Mucosa of rectum (tissue), 2 donors: ENCODE data around the gene OSBPL7.

Source experiments
- H3K27ac ChIP-seq, 2 donors: one replicate each; pipeline ENCODE4 v1.7.0; 2013; ENCODE audit warnings: inconsistent platforms in 2 of 2, low read depth in 2 of 2, low read length in 2 of 2
- H3K27me3 ChIP-seq, 2 donors: one replicate each; pipeline ENCODE4 v1.7.0; 2013; ENCODE audit warnings: low read length in 2 of 2; ENCODE audit not compliant: control insufficient read depth in 2 of 2, insufficient read depth in 2 of 2
- H3K36me3 ChIP-seq, 2 donors: one replicate each; pipeline ENCODE4 v1.7.0; 2013; ENCODE audit warnings: low read length in 2 of 2; ENCODE audit not compliant: control insufficient read depth in 2 of 2, insufficient read depth in 2 of 2
- H3K4me1 ChIP-seq, 2 donors: one replicate each; pipeline ENCODE4 v1.7.0; 2013; ENCODE audit warnings: low read length in 2 of 2, mild to moderate bottlenecking in 1 of 2; ENCODE audit not compliant: control insufficient read depth in 2 of 2, insufficient read depth in 2 of 2
- H3K4me3 ChIP-seq, 2 donors: one replicate each; pipeline ENCODE4 v1.7.0; 2013; ENCODE audit warnings: low read length in 2 of 2
- H3K9ac ChIP-seq, 2 donors: one replicate each; pipeline ENCODE4 v1.7.0; 2013; ENCODE audit warnings: low read length in 2 of 2, low read depth in 1 of 2, mild to moderate bottlenecking in 1 of 2
- H3K9me3 ChIP-seq, 2 donors: one replicate each; pipeline ENCODE4 v1.7.0; 2013; ENCODE audit warnings: low read length in 2 of 2; ENCODE audit not compliant: control insufficient read depth in 2 of 2
- donor health status: healthy.
- donor health status: Normal muscosa, but diverticular disease.

The OSBPL7 gene

DNA sequence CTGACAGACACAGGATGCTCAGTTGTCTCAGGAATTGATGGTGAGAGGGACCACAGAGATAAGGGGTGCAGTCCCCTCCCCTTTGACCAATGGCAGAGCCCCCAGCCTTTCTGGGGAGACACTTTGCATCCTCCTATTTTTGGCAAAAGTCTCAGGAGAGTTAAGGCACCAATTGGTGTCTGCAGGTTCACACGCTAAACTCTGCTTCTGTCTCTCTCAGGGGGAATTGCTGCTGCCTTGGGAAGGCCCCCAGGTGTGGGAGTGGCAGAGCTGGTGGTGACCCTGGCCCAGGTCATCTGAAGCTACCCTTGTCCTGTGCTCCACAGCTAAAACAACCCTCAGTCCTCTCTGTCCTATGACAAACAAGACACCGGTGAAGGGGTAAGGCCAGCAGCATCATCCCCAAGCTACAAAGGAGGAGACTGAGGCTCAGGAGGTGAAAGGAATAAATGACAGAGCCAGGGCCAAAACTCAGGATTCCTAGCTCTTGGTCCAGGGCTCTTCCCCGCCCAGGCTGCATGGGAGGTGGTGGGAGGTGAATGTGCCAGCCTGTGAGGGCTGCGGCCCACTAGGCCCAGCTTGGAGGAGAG is 20.3 kb downstream of the OSBPL7 start:
- Histone ChIP-seq H3K27me3 (no peaks in the 10 kb centered on the region), H3K4me3 (no peak overlapping the region)

DNA sequence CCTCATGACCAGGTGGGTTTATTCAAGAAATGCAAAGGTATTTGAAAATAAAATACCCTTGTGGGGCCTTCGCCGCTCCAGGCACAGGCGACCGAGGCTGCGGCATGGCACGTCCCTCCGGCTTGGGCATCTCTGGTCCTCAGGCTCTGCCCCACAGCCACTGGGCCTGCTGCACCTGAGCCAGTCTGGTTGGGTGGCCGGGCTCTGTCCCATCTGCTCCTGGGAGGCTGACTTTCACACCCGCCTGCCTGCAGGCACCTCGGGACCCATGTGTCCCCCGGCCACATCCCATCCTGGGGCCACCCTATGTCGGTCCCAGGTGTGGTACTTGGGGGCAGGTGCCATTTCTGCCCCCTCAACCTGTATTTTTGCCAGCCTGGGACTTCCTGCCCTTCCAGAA is 20.9 kb downstream of the OSBPL7 start:
- H3K4me3 ChIP-seq = no peak overlapping the region
- H3K27me3 ChIP-seq = no peaks in the 10 kb centered on the region
- H3K27ac ChIP-seq = no peak overlapping the region
- no peak overlapping the region for H3K9ac ChIP-seq
- H3K9me3 ChIP-seq = no peaks in the 10 kb centered on the region
- H3K4me1 ChIP-seq = no peaks in the 10 kb centered on the region
- H3K36me3 ChIP-seq = no peaks in the 10 kb centered on the region

More for the DNA sequence above, 20.3 kb downstream of the OSBPL7 start:
- Histone ChIP-seq H3K9ac (no peak overlapping the region), H3K36me3 (no peaks in the 10 kb centered on the region), H3K27ac (no peak overlapping the region), H3K9me3 (no peaks in the 10 kb centered on the region), H3K4me1 (no peaks in the 10 kb centered on the region)

DNA sequence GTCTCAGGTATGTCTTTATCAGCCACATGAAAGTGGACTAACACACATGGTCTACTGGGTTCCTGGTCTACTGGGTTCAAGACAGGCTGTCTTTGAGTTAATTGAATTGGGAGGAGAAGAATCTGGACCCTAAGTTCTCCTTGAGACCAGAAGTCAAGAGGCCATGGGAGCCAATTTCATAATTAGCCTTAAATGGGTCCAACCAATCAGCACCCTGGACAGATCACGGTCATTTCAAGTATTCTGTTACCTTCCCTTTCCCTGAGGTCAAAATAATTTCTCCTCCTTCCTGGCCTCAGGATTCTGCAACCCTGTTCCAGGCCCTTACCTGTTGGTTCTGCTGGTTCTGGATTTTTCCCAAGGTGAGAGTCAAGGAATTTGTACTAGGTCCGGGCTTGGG is 23.8 kb downstream of the OSBPL7 start:
- Histone ChIP-seq H3K4me3 (no peak overlapping the region), H3K36me3 (no peaks in the 10 kb centered on the region), H3K27me3 (peaks cover 10 to 15% of the 10 kb centered on the region in 2 donors)

DNA sequence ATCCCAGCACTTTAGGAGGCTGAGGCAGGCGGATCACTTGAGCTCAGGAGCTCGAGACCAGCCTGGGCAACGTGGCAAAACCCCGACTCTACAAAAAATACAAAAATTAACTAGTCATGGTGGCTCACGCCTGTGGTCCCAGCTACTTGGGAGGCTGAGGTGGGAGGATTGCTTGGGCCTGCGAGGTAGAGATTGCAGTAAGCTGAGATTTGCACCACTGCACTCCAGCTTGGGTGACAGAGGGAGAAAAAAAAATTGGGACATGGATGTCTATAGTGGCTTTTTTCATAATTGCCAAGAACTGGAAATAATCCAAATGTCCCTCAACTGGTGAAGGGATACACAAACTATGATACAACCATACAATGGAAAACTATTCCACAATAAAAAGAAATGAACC is 28.6 kb downstream of the OSBPL7 start:
- Histone ChIP-seq H3K27me3 (peaks cover 26 to 40% of the 10 kb centered on the region in 2 donors), H3K4me3 (no peak overlapping the region), H3K27ac (no peak overlapping the region), H3K9ac (no peak overlapping the region), H3K36me3 (no peaks in the 10 kb centered on the region), H3K9me3 (no peaks in the 10 kb centered on the region), H3K4me1 (peaks cover 0 to 7% of the 10 kb centered on the region in 2 donors)

More for the DNA sequence above, 23.8 kb downstream of the OSBPL7 start:
- H3K9me3 ChIP-seq = no peaks in the 10 kb centered on the region
- no peak overlapping the region for H3K9ac ChIP-seq
- no peak overlapping the region for H3K27ac ChIP-seq
- no peaks in the 10 kb centered on the region for H3K4me1 ChIP-seq

DNA sequence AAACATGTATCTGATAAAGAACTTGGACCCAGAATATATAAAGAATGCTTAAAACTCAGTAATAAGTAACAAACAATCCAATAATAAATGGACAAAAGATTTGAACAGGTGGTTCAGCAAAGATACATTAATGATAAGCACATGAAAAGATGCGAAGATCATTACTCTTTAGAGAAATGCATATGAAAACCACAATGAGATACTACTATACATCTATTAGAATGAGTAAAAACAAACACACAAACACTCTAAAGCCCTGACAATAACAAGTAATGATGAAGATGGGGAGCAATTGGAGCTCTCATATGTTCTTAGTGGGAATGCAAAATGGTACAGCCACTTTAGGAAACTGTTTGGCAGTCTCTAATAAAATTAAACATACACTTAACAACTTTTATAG is 29.1 kb downstream of the OSBPL7 start:
- Histone ChIP-seq H3K27ac (no peak overlapping the region), H3K27me3 (peaks cover 26 to 40% of the 10 kb centered on the region in 2 donors), H3K36me3 (no peaks in the 10 kb centered on the region)

DNA sequence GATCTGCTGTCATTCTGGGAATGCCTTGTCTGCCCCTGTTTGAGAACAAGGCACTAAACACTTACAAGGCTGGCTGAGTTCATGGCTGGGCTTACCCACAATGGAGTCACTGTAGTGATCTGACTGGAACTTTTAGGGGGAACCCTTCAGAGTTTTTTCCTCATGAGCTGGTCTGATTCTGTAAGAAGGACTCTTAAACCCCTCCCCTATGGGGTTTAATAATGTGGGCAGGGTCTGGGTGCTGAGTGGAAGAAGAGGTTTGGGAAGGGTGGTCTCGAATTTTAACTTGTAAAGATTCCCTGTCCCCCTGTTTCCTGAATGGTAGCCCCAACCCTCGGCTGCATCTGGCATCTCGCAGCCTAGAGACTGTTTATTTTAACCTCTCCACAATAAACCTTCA is 30.6 kb downstream of the OSBPL7 start:
- no peak overlapping the region for H3K27ac ChIP-seq
- peaks cover 26 to 40% of the 10 kb centered on the region in 2 donors for H3K27me3 ChIP-seq
- H3K36me3 ChIP-seq = no peaks in the 10 kb centered on the region
- peaks cover 0 to 7% of the 10 kb centered on the region in 2 donors for H3K4me1 ChIP-seq
- H3K4me3 ChIP-seq = no peak overlapping the region
- H3K9ac ChIP-seq = no peak overlapping the region
- no peaks in the 10 kb centered on the region for H3K9me3 ChIP-seq

More for the DNA sequence above, 29.1 kb downstream of the OSBPL7 start:
- Histone ChIP-seq H3K9ac (no peak overlapping the region), H3K9me3 (no peaks in the 10 kb centered on the region), H3K4me1 (peaks cover 0 to 7% of the 10 kb centered on the region in 2 donors), H3K4me3 (no peak overlapping the region)

DNA sequence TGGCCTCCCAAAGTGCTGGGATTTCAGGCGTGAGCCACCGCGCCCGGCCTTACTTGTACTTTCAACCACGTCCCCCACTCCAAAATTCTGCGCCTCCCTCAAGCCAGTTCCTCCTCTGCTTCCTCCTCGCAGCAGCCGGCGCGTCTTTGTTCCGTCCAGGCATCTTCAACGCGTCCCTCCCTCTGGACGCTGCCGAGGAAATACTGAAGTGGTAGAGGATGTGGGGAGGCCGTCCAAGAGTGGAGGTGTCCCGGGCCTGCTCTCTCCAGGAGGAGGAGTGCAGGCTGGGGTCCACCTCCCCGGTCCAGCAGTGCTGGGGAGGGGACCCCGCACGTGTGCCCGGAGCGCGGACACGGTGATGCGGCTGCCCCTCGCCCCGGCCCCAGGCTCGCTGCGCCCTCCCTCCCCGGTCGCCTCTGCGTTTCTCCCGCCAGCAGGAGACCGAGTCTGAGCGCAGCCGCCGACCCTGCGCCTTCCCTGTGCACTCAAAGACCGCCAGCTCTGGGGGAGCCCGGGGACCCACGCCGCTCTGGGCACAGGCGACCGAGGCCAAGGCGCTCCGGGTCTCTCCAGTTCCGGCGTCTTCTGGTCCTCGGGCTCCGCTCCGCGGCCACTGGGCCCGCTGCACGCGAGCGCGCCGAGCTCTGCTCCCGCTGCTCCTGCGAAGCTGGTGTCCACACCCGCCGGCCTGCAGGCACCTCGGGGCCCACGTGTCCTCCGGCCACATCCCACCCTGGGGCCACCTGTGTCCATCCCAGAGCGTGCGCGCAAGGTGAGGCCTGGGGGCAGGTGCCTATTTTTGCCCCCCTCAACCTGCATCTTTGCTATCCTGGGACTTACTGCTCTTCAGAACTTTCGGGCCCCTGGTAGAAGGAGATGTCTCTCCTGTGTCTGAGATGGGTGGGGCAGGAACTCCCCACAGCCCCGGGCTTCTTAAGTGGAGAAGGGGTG is 31.7 kb downstream of the OSBPL7 start:
- peaks cover 26 to 35% of the 10 kb centered on the region in 2 donors for H3K27me3 ChIP-seq
- no peak overlapping the region for H3K27ac ChIP-seq
- H3K4me1 ChIP-seq = peaks cover 0 to 7% of the 10 kb centered on the region in 2 donors
- no peaks in the 10 kb centered on the region for H3K36me3 ChIP-seq
- peak overlapping the region; percentile 30 to 41 for H3K4me3 ChIP-seq
- H3K9me3 ChIP-seq = no peaks in the 10 kb centered on the region
- peak overlapping the region in 1 of 2 donors; percentile 12 for H3K9ac ChIP-seq

DNA sequence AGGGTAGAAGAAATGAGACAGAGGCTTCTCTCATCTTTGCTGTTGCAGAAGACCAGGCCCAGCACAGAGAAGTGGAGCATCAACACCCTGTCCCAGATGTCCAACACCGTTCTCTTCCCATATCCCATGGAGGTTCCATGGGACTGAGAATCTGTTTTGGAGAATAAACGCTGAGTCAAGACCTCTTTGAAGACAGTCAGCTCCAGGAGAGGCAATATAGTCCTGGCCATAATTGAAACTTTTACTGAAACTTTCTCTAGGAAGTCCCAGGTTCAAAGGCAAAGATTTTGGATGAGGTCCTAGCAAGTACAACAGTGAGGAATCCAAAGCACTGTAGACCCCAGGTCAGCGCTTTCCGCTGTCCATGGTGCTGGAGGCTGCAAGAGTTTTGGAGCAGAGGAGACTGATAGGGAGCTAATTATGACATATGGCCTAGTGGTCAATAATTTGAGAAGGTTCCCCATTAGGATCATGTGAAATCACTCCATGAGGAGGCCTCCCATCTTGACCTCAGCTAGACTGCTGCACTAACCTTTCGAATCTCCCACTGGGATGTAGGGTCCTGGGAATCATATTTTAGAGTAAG is 36.0 kb downstream of the OSBPL7 start:
- Histone ChIP-seq H3K36me3 (no peaks in the 10 kb centered on the region), H3K9me3 (no peaks in the 10 kb centered on the region), H3K4me1 (peaks cover 0 to 7% of the 10 kb centered on the region in 2 donors), H3K9ac (no peak overlapping the region), H3K27ac (no peak overlapping the region), H3K4me3 (no peak overlapping the region), H3K27me3 (peaks cover 18 to 21% of the 10 kb centered on the region in 2 donors)

DNA sequence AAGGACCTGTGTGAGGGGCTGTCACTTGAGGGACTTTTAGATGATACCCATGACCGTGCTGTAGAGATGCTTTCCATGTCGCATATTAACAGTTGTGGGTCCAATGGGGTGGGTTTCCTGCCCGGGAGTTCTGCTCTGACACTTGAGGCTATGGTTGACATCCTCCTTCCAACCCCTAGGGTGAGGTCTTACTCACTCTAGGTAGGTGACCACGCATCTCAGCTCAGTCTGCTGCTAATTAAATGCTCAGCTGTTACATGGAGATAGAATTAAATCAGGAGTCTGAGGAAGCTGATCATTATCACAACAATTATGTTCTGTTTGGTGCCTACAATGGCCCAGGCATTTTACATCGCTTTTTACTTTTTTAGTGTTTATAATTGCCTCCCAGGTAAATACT is 40.2 kb downstream of the OSBPL7 start:
- H3K36me3 ChIP-seq = no peaks in the 10 kb centered on the region
- H3K4me1 ChIP-seq = no peaks in the 10 kb centered on the region
- no peak overlapping the region for H3K27ac ChIP-seq
- H3K9me3 ChIP-seq = no peaks in the 10 kb centered on the region
- H3K27me3 ChIP-seq = peaks cover 9 to 16% of the 10 kb centered on the region in 2 donors
- no peak overlapping the region for H3K9ac ChIP-seq
- H3K4me3 ChIP-seq = no peak overlapping the region

DNA sequence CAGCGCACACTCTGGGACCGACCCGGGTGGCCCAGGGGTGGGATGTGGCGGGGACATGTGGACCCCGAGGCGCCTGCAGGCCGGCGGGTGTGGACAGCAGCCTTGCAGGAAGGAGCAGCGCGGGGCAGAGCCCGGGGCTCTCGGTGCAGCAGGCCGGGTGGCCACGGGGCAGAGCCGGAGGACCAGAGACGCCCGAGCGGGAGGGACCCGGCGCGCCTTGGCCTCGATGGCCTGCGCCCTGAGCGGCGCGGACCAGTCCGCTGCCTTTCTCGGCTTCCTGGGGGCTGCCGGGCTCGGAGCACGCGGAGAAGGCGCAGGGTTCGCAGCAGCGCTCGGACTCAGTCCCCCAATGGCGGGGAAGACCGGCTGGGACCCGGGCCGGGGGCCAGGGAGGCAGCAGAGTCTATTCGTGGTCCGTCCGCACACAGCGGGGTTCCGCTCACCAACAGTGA is 43.4 kb downstream of the OSBPL7 start:
- H3K4me3 ChIP-seq = no peak overlapping the region
- no peak overlapping the region for H3K9ac ChIP-seq
- no peaks in the 10 kb centered on the region for H3K36me3 ChIP-seq
- H3K27me3 ChIP-seq = peaks cover 6 to 19% of the 10 kb centered on the region in 2 donors
- no peak overlapping the region for H3K27ac ChIP-seq
- no peaks in the 10 kb centered on the region for H3K9me3 ChIP-seq
- H3K4me1 ChIP-seq = no peaks in the 10 kb centered on the region
